ENCODE measurements around the gene DYNC1I1.
A peak's percentile ranks its signal among the peaks of the same experiment; 100 is the strongest.

Gene DYNC1I1

DNA sequence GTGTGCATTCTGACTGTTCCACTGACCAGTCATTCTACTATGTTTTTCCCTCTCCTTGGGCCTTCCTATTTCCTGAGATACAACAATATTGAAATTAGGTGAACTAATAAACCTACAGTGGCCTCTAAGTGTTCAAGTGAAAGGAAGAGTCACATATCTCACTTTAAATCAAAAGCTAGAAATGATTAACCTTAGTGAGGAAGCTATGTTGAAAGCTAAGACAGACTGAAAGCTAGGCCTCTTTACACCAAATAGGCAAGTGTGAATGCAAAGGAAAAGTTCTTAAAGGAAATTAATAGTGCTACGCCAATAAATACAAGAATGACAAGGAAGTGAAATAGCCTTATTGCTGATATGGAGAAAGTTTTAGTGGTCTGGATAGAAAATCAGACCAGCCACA, 5.7 kb upstream of the DYNC1I1 start:
- H4K91ac ChIP-seq (ENCODE audit: low read depth, low read length, poor library complexity): no peak overlapping the region
- H3K4ac ChIP-seq (ENCODE audit: low read length): no peak overlapping the region
- H2BK5ac ChIP-seq (ENCODE audit: low read length): no peak overlapping the region
- H3K36me3 ChIP-seq (replicated peaks in 1 of 2; ENCODE audit: control insufficient read depth in 2 of 2, insufficient read depth in 2 of 2, low read length in 2 of 2): no peaks in the 10 kb centered on the region
- no peaks in the 10 kb centered on the region for H3K79me1 ChIP-seq (ENCODE audit: low read depth, low read length)
- DNase-seq (ENCODE audit: low spot score): no peak
- H2AK5ac ChIP-seq (ENCODE audit: low read depth, low read length): no peak overlapping the region
- H3K27ac ChIP-seq (replicated peaks; ENCODE audit: low read length): no peak overlapping the region
- H3K4me3 ChIP-seq (ENCODE audit: low read length in 2 of 2): no peak overlapping the region
- no peak overlapping the region for H2BK12ac ChIP-seq (ENCODE audit: low read length)
- no peaks in the 10 kb centered on the region for H3K4me1 ChIP-seq (ENCODE audit: control insufficient read depth in 2 of 2, insufficient read depth in 1 of 2, low read depth in 1 of 2, low read length in 2 of 2)
- H3K18ac ChIP-seq (ENCODE audit: low read length): no peak overlapping the region
- H4K8ac ChIP-seq (ENCODE audit: low read depth, low read length): no peak overlapping the region
- no peak overlapping the region for H2BK120ac ChIP-seq (ENCODE audit: low read depth, low read length)
- no peak overlapping the region for H2AFZ ChIP-seq (ENCODE audit: low read length)
- WGBS, 2 donors (ENCODE audit: extremely low coverage in 2 of 2, insufficient read length in 2 of 2, insufficient replicate concordance in 1 of 2): no CpG with 5 or more reads among the region's 1 CpG
- H3K14ac ChIP-seq (ENCODE audit: low read length): no peak overlapping the region
- no peak overlapping the region for H3K4me2 ChIP-seq (ENCODE audit: insufficient read depth, low read length, poor library complexity, severe bottlenecking)
- peaks cover 0 to 17% (median 0%) of the 10 kb centered on the region in 3 experiments for H3K27me3 ChIP-seq (ENCODE audit: control insufficient read depth in 3 of 3, insufficient read depth in 3 of 3, low read depth in 1 of 3, low read length in 3 of 3)
- H3K9me3 ChIP-seq (replicated peaks in 1 of 2; ENCODE audit: control insufficient read depth in 2 of 2, insufficient read depth in 1 of 2, low read depth in 1 of 2, low read length in 2 of 2): no peaks in the 10 kb centered on the region
- H3K9ac ChIP-seq (ENCODE audit: low read depth, low read length, poor library complexity): no peak overlapping the region
- H2BK15ac ChIP-seq (ENCODE audit: low read length): no peak overlapping the region
- H3K23ac ChIP-seq (ENCODE audit: low read depth, low read length, poor library complexity): no peak overlapping the region

DNA sequence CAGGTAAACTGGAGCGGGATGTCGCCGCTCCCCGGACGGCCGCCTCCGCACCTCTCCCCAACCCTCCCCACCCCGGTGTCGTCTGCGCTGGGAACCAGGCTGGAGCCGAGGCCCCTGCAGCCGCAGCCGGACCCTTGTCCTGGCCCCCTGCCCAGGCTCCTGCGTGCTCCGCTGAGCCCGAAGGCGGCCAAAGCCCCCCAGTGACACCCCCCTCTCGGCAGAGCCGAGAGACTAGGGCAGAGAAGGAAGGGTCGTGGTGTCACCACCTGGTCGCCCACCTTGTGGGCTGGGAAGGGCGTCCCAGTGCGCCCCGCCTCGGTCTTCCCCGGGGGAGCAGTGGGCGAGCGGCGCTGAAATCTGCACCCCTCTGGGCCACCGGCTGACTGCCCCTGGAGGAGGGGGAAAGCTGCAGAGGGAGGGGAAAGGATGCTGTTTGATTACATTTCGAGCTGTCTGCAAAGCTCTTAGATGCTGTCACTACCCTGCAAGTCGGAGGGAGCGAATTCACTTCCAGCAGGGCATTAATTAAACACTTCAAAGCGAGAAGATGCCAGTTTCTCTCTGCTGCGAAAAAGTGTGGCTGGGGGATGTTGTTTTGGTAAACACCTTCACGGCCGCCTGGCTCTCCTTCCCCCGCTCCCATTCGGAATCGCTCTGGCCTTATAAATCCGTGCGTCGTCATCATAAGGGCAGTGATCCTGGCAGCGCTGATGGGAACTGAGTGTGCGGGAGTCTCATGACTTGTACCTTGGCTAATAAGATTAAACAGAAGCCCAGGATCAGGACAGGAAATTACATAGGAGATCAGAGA, 622 bp downstream of the DYNC1I1 start:
- H3K4me1 ChIP-seq (ENCODE audit: control insufficient read depth in 2 of 2, insufficient read depth in 1 of 2, low read depth in 1 of 2, low read length in 2 of 2): peaks cover 0 to 4% of the 10 kb centered on the region in 2 donors
- peak overlapping the region; percentile 45 for H3K23ac ChIP-seq (ENCODE audit: low read depth, low read length, poor library complexity)
- DNase-seq (ENCODE audit: low spot score): peak; percentile 20
- no peak overlapping the region for H2BK15ac ChIP-seq (ENCODE audit: low read length)
- H3K27me3 ChIP-seq (ENCODE audit: control insufficient read depth in 3 of 3, insufficient read depth in 3 of 3, low read depth in 1 of 3, low read length in 3 of 3): peaks cover 0 to 73% (median 10%) of the 10 kb centered on the region in 3 experiments
- no peak overlapping the region for H3K14ac ChIP-seq (ENCODE audit: low read length)
- H2BK12ac ChIP-seq (ENCODE audit: low read length): no peak overlapping the region
- H3K4me2 ChIP-seq (ENCODE audit: insufficient read depth, low read length, poor library complexity, severe bottlenecking): peak overlapping the region; percentile 97
- no peak overlapping the region for H3K18ac ChIP-seq (ENCODE audit: low read length)
- H2BK120ac ChIP-seq (ENCODE audit: low read depth, low read length): no peak overlapping the region
- peak overlapping the region; percentile 81 for H2AFZ ChIP-seq (ENCODE audit: low read length)
- H2AK5ac ChIP-seq (ENCODE audit: low read depth, low read length): no peak overlapping the region
- WGBS, 2 donors (ENCODE audit: extremely low coverage in 2 of 2, insufficient read length in 2 of 2, insufficient replicate concordance in 1 of 2): no CpG with 5 or more reads among the region's 45 CpGs
- H3K79me1 ChIP-seq (ENCODE audit: low read depth, low read length): no peaks in the 10 kb centered on the region
- peak overlapping the region; percentile 36 to 79 for H3K4me3 ChIP-seq (ENCODE audit: low read length in 2 of 2)
- H3K4ac ChIP-seq (ENCODE audit: low read length): no peak overlapping the region
- H4K91ac ChIP-seq (ENCODE audit: low read depth, low read length, poor library complexity): no peak overlapping the region
- H3K36me3 ChIP-seq (replicated peaks in 1 of 2; ENCODE audit: control insufficient read depth in 2 of 2, insufficient read depth in 2 of 2, low read length in 2 of 2): no peaks in the 10 kb centered on the region
- no peaks in the 10 kb centered on the region for H3K9me3 ChIP-seq (replicated peaks in 1 of 2; ENCODE audit: control insufficient read depth in 2 of 2, insufficient read depth in 1 of 2, low read depth in 1 of 2, low read length in 2 of 2)
- peak overlapping the region; percentile 79 for H4K8ac ChIP-seq (ENCODE audit: low read depth, low read length)
- peak overlapping the region; percentile 27 for H3K9ac ChIP-seq (ENCODE audit: low read depth, low read length, poor library complexity)
- no peak overlapping the region for H3K27ac ChIP-seq (replicated peaks; ENCODE audit: low read length)
- no peak overlapping the region for H2BK5ac ChIP-seq (ENCODE audit: low read length)

DNA sequence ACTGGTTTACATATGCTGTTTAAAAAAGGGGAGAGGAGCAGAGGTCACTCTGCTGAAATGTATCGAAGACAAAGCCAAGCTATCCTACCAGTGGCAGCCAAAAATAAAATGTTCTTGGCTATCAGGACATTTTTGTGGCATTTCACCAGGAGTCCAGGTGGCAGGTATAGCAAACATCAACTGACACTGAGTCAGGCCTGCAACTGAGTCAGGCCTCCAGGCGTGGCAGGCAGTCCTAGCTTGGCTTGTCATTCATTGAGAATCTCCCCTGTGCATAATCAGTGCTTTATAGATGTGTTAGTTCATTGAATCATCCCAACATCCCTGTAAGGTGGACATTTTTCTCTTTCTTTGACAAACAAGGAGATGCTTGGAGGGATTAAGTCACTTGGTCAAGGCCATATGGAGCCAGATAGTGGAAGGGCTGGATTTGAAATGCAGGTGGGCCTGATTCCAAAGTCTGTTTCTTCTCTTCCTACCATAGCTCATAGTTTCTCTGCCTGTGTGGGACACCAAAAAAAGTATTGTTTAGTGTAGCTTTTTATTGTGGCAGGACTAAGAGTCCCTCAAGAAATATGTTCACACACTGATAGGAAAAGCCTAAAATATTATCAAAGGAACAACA, 4.3 kb downstream of the DYNC1I1 start:
- Histone ChIP-seq H4K8ac (ENCODE audit: low read depth, low read length) (no peak overlapping the region), H2AK5ac (ENCODE audit: low read depth, low read length) (no peak overlapping the region), H3K4ac (ENCODE audit: low read length) (no peak overlapping the region), H2BK15ac (ENCODE audit: low read length) (no peak overlapping the region), H3K36me3 (replicated peaks in 1 of 2; ENCODE audit: control insufficient read depth in 2 of 2, insufficient read depth in 2 of 2, low read length in 2 of 2) (no peaks in the 10 kb centered on the region), H4K91ac (ENCODE audit: low read depth, low read length, poor library complexity) (no peak overlapping the region), H2BK120ac (ENCODE audit: low read depth, low read length) (no peak overlapping the region), H3K4me1 (ENCODE audit: control insufficient read depth in 2 of 2, insufficient read depth in 1 of 2, low read depth in 1 of 2, low read length in 2 of 2) (peaks cover 0 to 4% of the 10 kb centered on the region in 2 donors), H3K23ac (ENCODE audit: low read depth, low read length, poor library complexity) (no peak overlapping the region), H2BK5ac (ENCODE audit: low read length) (no peak overlapping the region), H3K79me1 (ENCODE audit: low read depth, low read length) (no peaks in the 10 kb centered on the region), H3K4me2 (ENCODE audit: insufficient read depth, low read length, poor library complexity, severe bottlenecking) (no peak overlapping the region), H3K27ac (replicated peaks; ENCODE audit: low read length) (no peak overlapping the region), H3K18ac (ENCODE audit: low read length) (no peak overlapping the region), H3K9ac (ENCODE audit: low read depth, low read length, poor library complexity) (no peak overlapping the region), H3K4me3 (ENCODE audit: low read length in 2 of 2) (no peak overlapping the region), H2AFZ (ENCODE audit: low read length) (no peak overlapping the region), H2BK12ac (ENCODE audit: low read length) (no peak overlapping the region), H3K14ac (ENCODE audit: low read length) (no peak overlapping the region), H3K27me3 (ENCODE audit: control insufficient read depth in 3 of 3, insufficient read depth in 3 of 3, low read depth in 1 of 3, low read length in 3 of 3) (peaks cover 0 to 56% (median 10%) of the 10 kb centered on the region in 3 experiments), H3K9me3 (replicated peaks in 1 of 2; ENCODE audit: control insufficient read depth in 2 of 2, insufficient read depth in 1 of 2, low read depth in 1 of 2, low read length in 2 of 2) (no peaks in the 10 kb centered on the region)
- WGBS, 2 donors (ENCODE audit: extremely low coverage in 2 of 2, insufficient read length in 2 of 2, insufficient replicate concordance in 1 of 2): no CpG with 5 or more reads among the region's 2 CpGs
- no peak for DNase-seq (ENCODE audit: low spot score)

DNA sequence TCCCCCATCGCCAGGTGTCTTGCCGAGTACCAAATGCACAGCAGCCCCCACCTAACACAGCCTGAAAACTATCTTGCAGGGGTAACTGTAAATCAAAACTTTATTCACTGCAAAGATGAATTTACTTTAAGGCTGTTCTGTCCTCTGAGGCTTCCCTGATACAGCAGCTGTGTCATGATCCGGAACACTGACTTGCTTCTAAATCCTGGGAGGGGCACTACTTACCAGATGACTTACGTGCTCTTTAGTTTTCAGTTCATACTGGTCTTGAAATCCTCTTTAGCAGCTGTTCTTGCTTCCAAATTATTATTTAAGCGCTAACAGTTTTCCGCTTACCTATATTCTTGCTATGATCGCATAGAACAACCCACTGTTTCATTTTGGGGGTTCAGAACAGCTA, 4.9 kb downstream of the DYNC1I1 start:
- Histone ChIP-seq H2BK120ac (ENCODE audit: low read depth, low read length) (no peak overlapping the region), H3K14ac (ENCODE audit: low read length) (no peak overlapping the region), H3K9ac (ENCODE audit: low read depth, low read length, poor library complexity) (no peak overlapping the region), H3K9me3 (replicated peaks in 1 of 2; ENCODE audit: control insufficient read depth in 2 of 2, insufficient read depth in 1 of 2, low read depth in 1 of 2, low read length in 2 of 2) (no peaks in the 10 kb centered on the region), H3K4me1 (ENCODE audit: control insufficient read depth in 2 of 2, insufficient read depth in 1 of 2, low read depth in 1 of 2, low read length in 2 of 2) (peaks cover 0 to 4% of the 10 kb centered on the region in 2 donors), H4K91ac (ENCODE audit: low read depth, low read length, poor library complexity) (no peak overlapping the region), H3K18ac (ENCODE audit: low read length) (no peak overlapping the region), H3K36me3 (replicated peaks in 1 of 2; ENCODE audit: control insufficient read depth in 2 of 2, insufficient read depth in 2 of 2, low read length in 2 of 2) (no peaks in the 10 kb centered on the region), H2BK15ac (ENCODE audit: low read length) (no peak overlapping the region), H2AK5ac (ENCODE audit: low read depth, low read length) (no peak overlapping the region), H4K8ac (ENCODE audit: low read depth, low read length) (no peak overlapping the region), H3K4me3 (ENCODE audit: low read length in 2 of 2) (no peak overlapping the region), H3K79me1 (ENCODE audit: low read depth, low read length) (no peaks in the 10 kb centered on the region), H2BK12ac (ENCODE audit: low read length) (no peak overlapping the region), H2BK5ac (ENCODE audit: low read length) (no peak overlapping the region), H3K4me2 (ENCODE audit: insufficient read depth, low read length, poor library complexity, severe bottlenecking) (no peak overlapping the region), H3K4ac (ENCODE audit: low read length) (no peak overlapping the region), H3K27me3 (ENCODE audit: control insufficient read depth in 3 of 3, insufficient read depth in 3 of 3, low read depth in 1 of 3, low read length in 3 of 3) (peaks cover 0 to 51% (median 10%) of the 10 kb centered on the region in 3 experiments), H2AFZ (ENCODE audit: low read length) (no peak overlapping the region), H3K27ac (replicated peaks; ENCODE audit: low read length) (no peak overlapping the region), H3K23ac (ENCODE audit: low read depth, low read length, poor library complexity) (no peak overlapping the region)
- no peak for DNase-seq (ENCODE audit: low spot score)
- no CpG with 5 or more reads among the region's 7 CpGs for WGBS, 2 donors (ENCODE audit: extremely low coverage in 2 of 2, insufficient read length in 2 of 2, insufficient replicate concordance in 1 of 2)
